Kidney (tissue), 14 donors: ENCODE measurements around the gene SMIM29. TPM values are rescaled to one million over a fixed set of nuclear protein-coding genes. Genes with fewer than 3 reads are reported as not detected.

ENCODE experiments used
- DNase-seq, 5 donors: peaks; one replicate each; pipeline ENCODE4 v3.0.0-alpha.2; 2013 to 2020
- FAIRE-seq: peaks from 2 replicates; lab custom pipeline; 2012; peaks lifted over from hg19 to GRCh38; lab: Jason Lieb, UNC
- H3K27ac ChIP-seq, 2 donors: one replicate each; pipeline ENCODE4 v1.7.0; 2013; ENCODE audit warnings: low read depth in 2 of 2, low read length in 2 of 2, inconsistent platforms in 1 of 2
- H3K27me3 ChIP-seq: one replicate; pipeline ENCODE4 v1.7.1; 2013; ENCODE audit warnings: low read length, inconsistent platforms; ENCODE audit not compliant: control insufficient read depth, insufficient read depth
- H3K36me3 ChIP-seq, 3 donors: one replicate each; pipeline versions ENCODE4 v1.7.0 to v1.7.1; 2013; ENCODE audit warnings: low read length in 3 of 3, control low read depth in 1 of 3, inconsistent platforms in 1 of 3; ENCODE audit not compliant: insufficient read depth in 3 of 3, control insufficient read depth in 2 of 3
- H3K4me1 ChIP-seq, 3 donors: one replicate each; pipeline versions ENCODE4 v1.7.0 to v1.7.1; 2013; ENCODE audit warnings: low read length in 3 of 3, inconsistent platforms in 1 of 3, low read depth in 1 of 3; ENCODE audit not compliant: control insufficient read depth in 2 of 3, insufficient read depth in 2 of 3
- H3K4me3 ChIP-seq, 3 donors: one replicate each; pipeline versions ENCODE4 v1.7.0 to v1.8.1; 2013; ENCODE audit warnings: low read length in 3 of 3, control low read depth in 1 of 3, inconsistent platforms in 1 of 3
- H3K9ac ChIP-seq, 3 donors: one replicate each; pipeline versions ENCODE4 v1.7.0 to v1.7.1; 2013; ENCODE audit warnings: low read length in 3 of 3, control low read depth in 1 of 3, inconsistent platforms in 1 of 3
- H3K9me3 ChIP-seq, 3 donors: one replicate each; pipeline versions ENCODE4 v1.7.0 to v1.7.1; 2013; ENCODE audit warnings: low read length in 3 of 3, control low read depth in 1 of 3, inconsistent platforms in 1 of 3; ENCODE audit not compliant: control insufficient read depth in 2 of 3, insufficient read depth in 1 of 3
- CTCF ChIP-seq: IDR thresholded peaks from 3 replicates; pipeline ENCODE4 v1.5.1; 2012; ENCODE audit warnings: mild to moderate bottlenecking, moderate library complexity, borderline replicate concordance; ENCODE audit not compliant: insufficient read depth; ENCODE audit errors: extremely low read depth
- intact Hi-C: fragments of 100-400 bp; cut with DNase I; formaldehyde crosslinking; loops from one replicate; pipeline ENCODE4 v1.11.1; 2022
- polyA plus RNA-seq: library from polyadenylated mRNA; stranded (reverse); fragments of 350-450 nt; fragmentation: Illumina TruSeq; extraction: RNeasy Lipid Tissue Mini Kit (QIAGEN cat#74804); gene quantifications from one replicate; pipeline ENCODE4 v1.2.3, GENCODE V29; 2014; ENCODE audit warnings: low read depth, low replicate concordance; ENCODE audit not compliant: insufficient read depth
- total RNA-seq: library from RNA; stranded (reverse); fragmentation: NEBNext Ultra II Directional; extraction: Animal tissue kit (Norgen Biotek cat#: 25700); gene quantifications from one replicate; pipeline ENCODE4 v1.2.1, GENCODE V29; 2021
- donor health status: control.
- donor health status: control.
- donor health status: control.
- donor health status: control.
- donor health status: control.
- donor health status: DM: yes; HTN: yes; CAD: no.
- donor health status: Normal renal cell carcinoma (clear cell type).

SMIM29 gene
- total and polyA plus RNA-seq, 2 donors from 2014 or later, result 22.6 to 53.5 TPM

GRCh38 chr6:34226066-34226465 lies 22.7 kb downstream of the SMIM29 start:
- FAIRE-seq (no peak), DNase-seq (peak in 1 of 5 donors; percentile 17)
- no peaks in the 10 kb centered on the region for H3K27me3 ChIP-seq
- no peaks in the 10 kb centered on the region for H3K36me3 ChIP-seq
- H3K4me3 ChIP-seq, result no peak overlapping the region
- H3K4me1 ChIP-seq, result peaks cover 0 to 7% (median 0%) of the 10 kb centered on the region in 3 donors
- TF ChIP-seq CTCF, result no peak
- H3K9me3 ChIP-seq, result no peaks in the 10 kb centered on the region
- intact Hi-C loops, result no loop called here
- no peak overlapping the region for H3K27ac ChIP-seq
- no peak overlapping the region for H3K9ac ChIP-seq

- no peaks in the 10 kb centered on the region for H3K36me3 ChIP-seq
- no peaks in the 10 kb centered on the region for H3K9me3 ChIP-seq
- no peaks in the 10 kb centered on the region for H3K27me3 ChIP-seq
- H3K4me3 ChIP-seq, result no peak overlapping the region
- DNase-seq, result no peak
- no peak for TF ChIP-seq CTCF
- FAIRE-seq, result no peak
- no peak overlapping the region for H3K9ac ChIP-seq
- peaks cover 0 to 7% (median 0%) of the 10 kb centered on the region in 3 donors for H3K4me1 ChIP-seq
- intact Hi-C loops, result no loop called here
- H3K27ac ChIP-seq, result no peak overlapping the region
Measured at GRCh38 chr6:34225551-34225950, 23.3 kb downstream of the SMIM29 start.

- peak overlapping the region; percentile 49 to 93 (median 93) for H3K9ac ChIP-seq
- H3K27me3 ChIP-seq, result no peaks in the 10 kb centered on the region
- no peaks in the 10 kb centered on the region for H3K36me3 ChIP-seq
- intact Hi-C loops, result no loop called here
- peak overlapping the region; percentile 88 to 94 for H3K27ac ChIP-seq
- no peaks in the 10 kb centered on the region for H3K9me3 ChIP-seq
- FAIRE-seq (no peak), DNase-seq (peak; percentile 91 to 98 (median 94))
- no peak for TF ChIP-seq CTCF
- H3K4me1 ChIP-seq, result peaks cover 0 to 7% (median 0%) of the 10 kb centered on the region in 3 donors
- peak overlapping the region; percentile 62 to 77 (median 74) for H3K4me3 ChIP-seq
Measured at GRCh38 chr6:34223956-34224940, 24.6 kb downstream of the SMIM29 start.
